Astrocyte of the cerebellum (primary cell): Measurements from ENCODE around the gene PSMA2.
"Not testable (repeated sequence)": the region's sequence is repeated elsewhere in the genome, so short reads cannot be mapped to it uniquely, and the experiment has no call there.

Source experiments
- DNase-seq: peaks from one replicate; pipeline ENCODE4 v3.0.0-alpha.2; 2011; ENCODE audit warnings: low read depth
- H3K4me3 ChIP-seq: 2 replicates; pipeline ENCODE4 v1.5.1; 2011; ENCODE audit warnings: mild to moderate bottlenecking, low read depth, low read length, moderate library complexity
- CTCF ChIP-seq: IDR thresholded peaks from 2 replicates; pipeline ENCODE4 v1.5.1; 2012; ENCODE audit warnings: low read length, low read depth, moderate library complexity, mild to moderate bottlenecking; ENCODE audit errors: missing control alignments
- in situ Hi-C: cut with HindIII; loops from 2 replicates; pipeline ENCODE4 v1.10.0; 2017; ENCODE audit warnings: low sequenced_read_pairs

Gene PSMA2

GRCh38 chr7:42900842-42901241 is 31.1 kb downstream of the PSMA2 start:
- no peak for DNase-seq
- in situ Hi-C loops, result no loop called here
- no peak overlapping the region for H3K4me3 ChIP-seq
- TF ChIP-seq CTCF, result no peak

GRCh38 chr7:42893346-42894240 is 38.4 kb downstream of the PSMA2 start:
- no peak for TF ChIP-seq CTCF
- no peak overlapping the region for H3K4me3 ChIP-seq
- in situ Hi-C loops, result no loop called here
- DNase-seq, result no peak

GRCh38 chr7:42886893-42887505 is 45.0 kb downstream of the PSMA2 start:
- no peak for DNase-seq
- H3K4me3 ChIP-seq, result no peak overlapping the region
- in situ Hi-C loops, result no loop called here
- no peak for TF ChIP-seq CTCF

GRCh38 chr7:42886129-42886528 is 45.8 kb downstream of the PSMA2 start:
- in situ Hi-C loops, result no loop called here
- TF ChIP-seq CTCF, result peak; percentile 31
- no peak overlapping the region for H3K4me3 ChIP-seq
- DNase-seq, result no peak

- H3K4me3 ChIP-seq, DNase-seq, in situ Hi-C loops: not testable (repeated sequence)
Observed at GRCh38 chr7:42885183-42885582, 46.8 kb downstream of the PSMA2 start.

- TF ChIP-seq CTCF, result no peak
- in situ Hi-C loops, result no loop called here
- DNase-seq, result no peak
- H3K4me3 ChIP-seq, result no peak overlapping the region
Observed at GRCh38 chr7:42883950-42884349, 48.0 kb downstream of the PSMA2 start.

- DNase-seq, result no peak
- H3K4me3 ChIP-seq, result no peak overlapping the region
- in situ Hi-C loops, result no loop called here
- TF ChIP-seq CTCF, result no peak
Observed at GRCh38 chr7:42880392-42880791, 51.6 kb downstream of the PSMA2 start.
